K562 (cell line): Measurements from ENCODE around the gene MT1E. TPM values are rescaled to one million over a fixed set of nuclear protein-coding genes. Genes with fewer than 3 reads are reported as not detected.

Experiments used
- ATAC-seq: fragments of 200-7000 bp; cut with Tn5 transposase; 3 replicates; pipeline ENCODE4 v1.9.1; 2020; ENCODE audit warnings: moderate library complexity
- BruUV-seq: library from RNA; stranded (reverse); fragments of 400-500 nt; replicated peaks from 2 replicates; lab custom pipeline; 2021; lab: Mats Ljungman, UMichigan
- CTCF ChIA-PET: fragments of 300-600 bp; formaldehyde crosslinking; extraction: SDS; loops from one replicate; lab custom pipeline; 2021; ENCODE audit warnings: low intra/inter-chr PET ratio; lab: Yijun Ruan, JAX
- POLR2A ChIA-PET: fragments of 300-600, 350-650 bp; sonication (Branson Sonifier 250); formaldehyde crosslinking; extraction: SDS; loops from one replicate; lab custom pipeline; 2021; ENCODE audit warnings: antibody characterized with exemption, inconsistent platforms; lab: Yijun Ruan, JAX
- DNase-seq, 4 experiments: peaks; one replicate each; pipeline versions ENCODE4 v3.0.0 to v3.0.0-alpha.2; 2011 to 2018; ENCODE audit warnings: low spot score in 3 of 4, mixed read lengths in 3 of 4; ENCODE audit errors: extremely low read depth in 1 of 4
- FAIRE-seq: peaks from 2 replicates; lab custom pipeline; 2011; peaks lifted over from hg19 to GRCh38; lab: Jason Lieb, UNC
- H2AFZ ChIP-seq: 2 replicates; pipeline ENCODE4 v1.6.0; 2011; ENCODE audit warnings: low read depth, low read length, control low read depth, inconsistent platforms
- H3K27ac ChIP-seq: fragments of 200-600 bp; 3 replicates; pipeline ENCODE4 v1.8.0; 2011; ENCODE audit warnings: low read depth, mild to moderate bottlenecking, control low read depth, inconsistent platforms, low read length, moderate library complexity, mixed read lengths; ENCODE audit errors: extremely low read depth
- H3K27me3 ChIP-seq, 2 experiments: fragments of 300-600 bp in 1 of 2; 2 replicates in 1 of 2; 3 replicates in 1 of 2; pipeline versions ENCODE4 v1.6.0 to v1.8.0; 2011; ENCODE audit warnings: inconsistent platforms in 2 of 2, low read length in 2 of 2, mild to moderate bottlenecking in 1 of 2, mixed read lengths in 1 of 2, moderate library complexity in 1 of 2; ENCODE audit not compliant: control insufficient read depth in 2 of 2, insufficient read depth in 2 of 2
- H3K36me3 ChIP-seq: fragments of 300-600 bp; 3 replicates; pipeline ENCODE4 v1.8.0; 2011; ENCODE audit warnings: mild to moderate bottlenecking, low read length, inconsistent platforms; ENCODE audit not compliant: control insufficient read depth, insufficient read depth
- H3K4me1 ChIP-seq, 2 experiments: fragments of 200-600 bp in 1 of 2; replicated peaks in 1 of 2; 2 replicates in 1 of 2; 3 replicates in 1 of 2; pipeline versions ENCODE4 v1.5.1 to v1.8.0; 2011; ENCODE audit warnings: inconsistent platforms in 2 of 2, low read length in 2 of 2, mild to moderate bottlenecking in 1 of 2, mixed read lengths in 1 of 2, moderate library complexity in 1 of 2; ENCODE audit not compliant: control insufficient read depth in 2 of 2, insufficient read depth in 2 of 2
- H3K4me2 ChIP-seq: 2 replicates; pipeline ENCODE4 v1.6.1; 2011; ENCODE audit warnings: low read length, control low read depth, inconsistent platforms, mixed read lengths; ENCODE audit not compliant: insufficient read depth
- H3K4me3 ChIP-seq: fragments of 200-600 bp; sonication (generic), shearing (Covaris generic); 2 replicates; pipeline ENCODE4 v1.5.1; 2016; ENCODE audit warnings: control low read depth, inconsistent platforms
- H3K79me2 ChIP-seq: fragments of 200-600 bp; 3 replicates; pipeline ENCODE4 v1.8.0; 2011; ENCODE audit warnings: low read length, inconsistent platforms; ENCODE audit not compliant: control insufficient read depth, insufficient read depth
- H3K9ac ChIP-seq, 2 experiments: 2 replicates each; pipeline versions ENCODE4 v1.6.0 to v1.6.1; 2011; ENCODE audit warnings: low read depth in 2 of 2, low read length in 2 of 2, control low read depth in 1 of 2, inconsistent platforms in 1 of 2, mild to moderate bottlenecking in 1 of 2, mixed read lengths in 1 of 2; ENCODE audit not compliant: insufficient read depth in 1 of 2
- H3K9me1 ChIP-seq: one replicate; pipeline ENCODE4 v1.6.0; 2011; ENCODE audit warnings: inconsistent platforms, mild to moderate bottlenecking, low read length, moderate library complexity; ENCODE audit not compliant: control insufficient read depth, insufficient read depth
- H3K9me3 ChIP-seq: replicated peaks from 2 replicates; pipeline ENCODE4 v1.5.1; 2011; ENCODE audit warnings: low read depth, low read length, inconsistent platforms; ENCODE audit not compliant: control insufficient read depth, insufficient read depth
- H4K20me1 ChIP-seq: replicated peaks from 2 replicates; pipeline ENCODE4 v1.6.1; 2011; ENCODE audit warnings: low read length, inconsistent platforms, mixed read lengths; ENCODE audit not compliant: control insufficient read depth, insufficient read depth
- CUX1 ChIP-seq: fragments of 200-800 bp; sonication (Bioruptor generic); IDR thresholded peaks from 2 replicates; pipeline ENCODE4 v1.6.1; 2016; ENCODE audit warnings: missing genetic modification characterization, missing compliant biosample characterization
- IRF1 ChIP-seq: sonication (generic); formaldehyde crosslinking; IDR thresholded peaks from 2 replicates; pipeline ENCODE4 v1.8.0; 2022; ENCODE audit warnings: missing genetic modification reagents, mild to moderate bottlenecking, borderline replicate concordance
- LCOR ChIP-seq: sonication (generic); formaldehyde crosslinking; IDR thresholded peaks from 2 replicates; pipeline ENCODE4 v1.8.0; 2022; ENCODE audit warnings: mild to moderate bottlenecking, missing genetic modification reagents
- RBM25 ChIP-seq: fragments of 200-400 bp; formaldehyde crosslinking; IDR thresholded peaks from 2 replicates; pipeline ENCODE4 v1.6.1; 2018; ENCODE audit warnings: low read length, low read depth, moderate library complexity; ENCODE audit not compliant: severe bottlenecking
- SRSF7 ChIP-seq: fragments of 200-400 bp; formaldehyde crosslinking; optimal IDR thresholded peaks from 2 replicates; pipeline ENCODE3; 2017; ENCODE audit warnings: mild to moderate bottlenecking, low read depth, low read length
- TCFL5 ChIP-seq: fragments of 250-450 bp; sonication (Bioruptor Pico); conservative IDR thresholded peaks from 2 replicates; pipeline ENCODE4 v1.6.1; 2021; ENCODE audit warnings: mild to moderate bottlenecking, moderate library complexity, matching md5 sums
- TGIF2 ChIP-seq: sonication (generic); formaldehyde crosslinking; IDR thresholded peaks from 2 replicates; pipeline ENCODE4 v1.8.1; 2022; ENCODE audit warnings: mild to moderate bottlenecking, missing genetic modification reagents, moderate library complexity
- WHSC1 ChIP-seq: IDR thresholded peaks from one replicate; pipeline ENCODE4 v1.6.1; 2012; ENCODE audit warnings: low read length, control low read depth, inconsistent platforms
- ZNF232 ChIP-seq: sonication (generic); formaldehyde crosslinking; IDR thresholded peaks from 2 replicates; pipeline ENCODE4 v1.8.0; 2022; ENCODE audit warnings: mild to moderate bottlenecking, missing genetic modification reagents
- ZNF586 ChIP-seq: fragments of 450-650 bp; formaldehyde crosslinking; conservative IDR thresholded peaks from 2 replicates; pipeline ENCODE4 v1.4.0; 2020; ENCODE audit warnings: mild to moderate bottlenecking, moderate library complexity
- ZNF778 ChIP-seq: fragments of 450-650 bp; formaldehyde crosslinking; IDR thresholded peaks from 2 replicates; pipeline ENCODE4 v1.4.0; 2020; ENCODE audit warnings: mild to moderate bottlenecking, moderate library complexity
- ZNF780A ChIP-seq: fragments of 250-450 bp; sonication (Bioruptor Pico); IDR thresholded peaks from 2 replicates; pipeline ENCODE4 v1.5.0; 2021; ENCODE audit warnings: mild to moderate bottlenecking
- WGBS: fragments of 100-300 bp; shearing (Covaris generic); methylation state at CpG from one replicate; pipeline ENCODE4 v1.1.6; 2016; ENCODE audit warnings: low coverage, mixed read lengths; ENCODE audit not compliant: insufficient coverage; ENCODE audit errors: missing lambda C conversion rate; 5-methylcytosine and 5-hydroxymethylcytosine counted together
- in situ Hi-C: fragments of 300-500 bp; cut with MboI; formaldehyde crosslinking; loops from 4 replicates; pipeline ENCODE4 v1.15.0; 2018; ENCODE audit warnings: inconsistent platforms, mixed read lengths
- intact Hi-C: fragments of 100-400 bp; cut with micrococcal nuclease; formaldehyde crosslinking; loops from 2 replicates; pipeline ENCODE4 v1.14.2; 2022
- polyA plus RNA-seq, 8 experiments: library from polyadenylated mRNA; depleted of rRNA in 4 of 8; stranded (reverse) in 5 of 8; unstranded in 3 of 8; fragments of >200 nt; fragmentation: Nextera tagmentation in 2 of 8; fragmentation: Illumina TruSeq in 1 of 8; extraction: Ambion mirVana in 2 of 8; extraction: Trizol in 1 of 8; gene quantifications; 2 replicates each; pipeline versions ENCODE4 v1.2.1 to v1.2.3, GENCODE V29; 2011 to 2014; ENCODE audit warnings: inconsistent platforms in 1 of 8, missing spikeins in 1 of 8
- total RNA-seq, 7 experiments: library from RNA; depleted of rRNA in 6 of 7; stranded (reverse); fragments of >200 nt in 6 of 7; fragmentation: Illumina TruSeq in 2 of 7; extraction: Trizol in 2 of 7; gene quantifications; 2 replicates each; pipeline versions ENCODE4 v1.2.1 to v1.2.3, GENCODE V29; 2011 to 2021; ENCODE audit warnings: low replicate concordance in 1 of 7
- TF ChIP-seq, protein P1 (sequence below): IDR thresholded peaks from 2 replicates; pipeline ENCODE4 v1.6.1; 2014; ENCODE audit warnings: antibody characterized with exemption
- TF ChIP-seq, protein P2 (sequence below): fragments of 200-800 bp; sonication (Bioruptor generic); IDR thresholded peaks from 2 replicates; pipeline ENCODE4 v1.6.1; 2017; ENCODE audit warnings: missing genetic modification characterization, missing compliant biosample characterization

Gene MT1E
- total and polyA plus RNA-seq, 9 of the 15 experiments (the other 6 are each of a cell fraction or from before 2014, with no cell fraction given): 0.29 to 0.81 (median 0.46) TPM; not detected in 3

DNA sequence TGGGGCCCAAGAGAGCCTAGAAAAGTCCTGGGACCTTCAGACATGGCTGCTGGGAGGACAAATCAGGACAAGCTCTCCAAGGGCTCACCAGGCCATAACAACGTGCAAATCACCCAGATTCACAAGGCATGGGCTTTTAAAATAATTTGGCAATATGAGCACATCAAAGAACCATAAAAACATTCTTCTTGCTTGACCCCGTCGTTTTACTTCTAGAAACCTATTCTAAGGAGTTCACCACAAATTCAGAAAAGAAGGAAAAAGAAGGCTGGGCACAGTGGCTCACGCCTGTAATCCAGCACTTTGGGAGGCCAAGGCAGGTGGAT lies 48.3 kb upstream of the MT1E start:
- 0 out of 2 replicates have a peak, but pooled peaks cover 2% of the 10 kb centered on the region for H3K9me3 ChIP-seq
- H3K27me3 ChIP-seq: peaks cover 2 to 10% of the 10 kb centered on the region in 2 experiments; a peak in 4 of 5 replicates
- ATAC-seq (no peak), FAIRE-seq (no peak), DNase-seq (no peak)
- ChIA-PET POLR2A (no interaction called here), CTCF (interaction anchor here (0.7 to 2.1 kb wide), 5 partner anchors 26 to 894 kb away, joined by 3 to 26 read pairs (median 3); no protein-coding TSS in a partner anchor)
- no TSS peak for BruUV-seq
- 7% methylated on average over 4 of the region's 4 CpGs for WGBS
- H4K20me1 ChIP-seq: no peaks in the 10 kb centered on the region
- H3K9me1 ChIP-seq: no peaks in the 10 kb centered on the region
- no peak overlapping the region for H3K4me2 ChIP-seq
- in situ Hi-C loops (loop anchor here (5.0 kb wide), 1 partner anchor 125 kb away; no protein-coding TSS in a partner anchor), intact Hi-C loops (loop anchor here (1.0 to 10.0 kb wide), 4 partner anchors 63 to 292 kb away; no protein-coding TSS in a partner anchor)
- H3K27ac ChIP-seq: no peak overlapping the region
- H2AFZ ChIP-seq: no peak overlapping the region
- H3K9ac ChIP-seq: no peak overlapping the region
- H3K79me2 ChIP-seq: no peaks in the 10 kb centered on the region
- no peaks in the 10 kb centered on the region for H3K36me3 ChIP-seq
- H3K4me3 ChIP-seq: no peak overlapping the region
- H3K4me1 ChIP-seq: no peaks in the 10 kb centered on the region
- TF ChIP-seq WHSC1 (no peak), LCOR (CRISPR knock-in tag) (no peak), ZNF780A (CRISPR knock-in tag) (no peak), TCFL5 (CRISPR knock-in tag) (no peak), IRF1 (no peak), CUX1 (CRISPR knock-in tag) (no peak), TGIF2 (no peak), ZNF586 (no peak), SRSF7 (no peak), RBM25 (no peak), ZNF778 (CRISPR knock-in tag) (no peak), ZNF232 (CRISPR knock-in tag) (no peak)
- TF ChIP-seq, protein P1, sequence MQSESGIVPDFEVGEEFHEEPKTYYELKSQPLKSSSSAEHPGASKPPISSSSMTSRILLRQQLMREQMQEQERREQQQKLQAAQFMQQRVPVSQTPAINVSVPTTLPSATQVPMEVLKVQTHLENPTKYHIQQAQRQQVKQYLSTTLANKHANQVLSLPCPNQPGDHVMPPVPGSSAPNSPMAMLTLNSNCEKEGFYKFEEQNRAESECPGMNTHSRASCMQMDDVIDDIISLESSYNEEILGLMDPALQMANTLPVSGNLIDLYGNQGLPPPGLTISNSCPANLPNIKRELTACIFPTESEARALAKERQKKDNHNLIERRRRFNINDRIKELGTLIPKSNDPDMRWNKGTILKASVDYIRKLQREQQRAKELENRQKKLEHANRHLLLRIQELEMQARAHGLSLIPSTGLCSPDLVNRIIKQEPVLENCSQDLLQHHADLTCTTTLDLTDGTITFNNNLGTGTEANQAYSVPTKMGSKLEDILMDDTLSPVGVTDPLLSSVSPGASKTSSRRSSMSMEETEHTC: no peak
- TF ChIP-seq, protein P2, sequence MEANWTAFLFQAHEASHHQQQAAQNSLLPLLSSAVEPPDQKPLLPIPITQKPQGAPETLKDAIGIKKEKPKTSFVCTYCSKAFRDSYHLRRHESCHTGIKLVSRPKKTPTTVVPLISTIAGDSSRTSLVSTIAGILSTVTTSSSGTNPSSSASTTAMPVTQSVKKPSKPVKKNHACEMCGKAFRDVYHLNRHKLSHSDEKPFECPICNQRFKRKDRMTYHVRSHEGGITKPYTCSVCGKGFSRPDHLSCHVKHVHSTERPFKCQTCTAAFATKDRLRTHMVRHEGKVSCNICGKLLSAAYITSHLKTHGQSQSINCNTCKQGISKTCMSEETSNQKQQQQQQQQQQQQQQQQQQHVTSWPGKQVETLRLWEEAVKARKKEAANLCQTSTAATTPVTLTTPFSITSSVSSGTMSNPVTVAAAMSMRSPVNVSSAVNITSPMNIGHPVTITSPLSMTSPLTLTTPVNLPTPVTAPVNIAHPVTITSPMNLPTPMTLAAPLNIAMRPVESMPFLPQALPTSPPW (CRISPR knock-in tag): no peak
